K562 (cell line): ENCODE data around the gene ACBD3. TPM values are rescaled to one million over a fixed set of nuclear protein-coding genes. Genes with fewer than 3 reads are reported as not detected.

Source experiments
- CBFA2T2 ChIP-seq: fragments of 450-650 bp; conservative IDR thresholded peaks from 2 replicates; pipeline ENCODE4 v1.6.1; 2017; ENCODE audit warnings: mild to moderate bottlenecking
- MEIS2 ChIP-seq: fragments of 450-650 bp; IDR thresholded peaks from 2 replicates; pipeline ENCODE4 v1.6.1; 2014; ENCODE audit warnings: mild to moderate bottlenecking; ENCODE audit not compliant: partially characterized antibody
- NFRKB ChIP-seq: fragments of 450-650 bp; IDR thresholded peaks from 2 replicates; pipeline ENCODE4 v1.6.1; 2016; ENCODE audit warnings: low read depth
- POLR2B ChIP-seq: fragments of 450-650 bp; IDR thresholded peaks from 2 replicates; pipeline ENCODE4 v1.6.1; 2018; ENCODE audit warnings: low read depth; ENCODE audit not compliant: partially characterized antibody
- SAFB ChIP-seq: fragments of 200-400 bp; formaldehyde crosslinking; IDR thresholded peaks from 2 replicates; pipeline ENCODE4 v1.6.1; 2017; ENCODE audit warnings: low read depth, low read length, borderline replicate concordance
- TAF1 ChIP-seq: IDR thresholded peaks from 2 replicates; pipeline ENCODE4 v1.6.1; 2011; ENCODE audit warnings: mild to moderate bottlenecking, low read length, moderate library complexity; ENCODE audit not compliant: insufficient read depth, control insufficient read depth, severe bottlenecking; ENCODE audit errors: extremely low read depth
- YBX1 ChIP-seq: fragments of 450-650 bp; IDR thresholded peaks from 2 replicates; pipeline ENCODE4 v1.7.1; 2016; ENCODE audit warnings: mild to moderate bottlenecking
- ZFP30 ChIP-seq: fragments of 250-450 bp; sonication (Bioruptor Pico); IDR thresholded peaks from 2 replicates; pipeline ENCODE4 v1.8.0; 2022; ENCODE audit warnings: moderate library complexity, mild to moderate bottlenecking, inconsistent platforms, borderline replicate concordance
- ZNF274 ChIP-seq: IDR thresholded peaks from 2 replicates; pipeline ENCODE4 v1.6.1; 2011; ENCODE audit warnings: low read depth, mild to moderate bottlenecking, low read length, moderate library complexity, borderline replicate concordance
- ZNF668 ChIP-seq: fragments of 250-450 bp; sonication (Bioruptor Pico); IDR thresholded peaks from 2 replicates; pipeline ENCODE4 v1.8.0; 2022; ENCODE audit warnings: mild to moderate bottlenecking, inconsistent platforms
- ZNF766 ChIP-seq: fragments of 200-800 bp; sonication (Bioruptor generic); conservative IDR thresholded peaks from 2 replicates; pipeline ENCODE4 v1.6.1; 2016; ENCODE audit warnings: missing genetic modification characterization, missing compliant biosample characterization
- ZNF830 ChIP-seq: fragments of 250-450 bp; sonication (Bioruptor Pico); IDR thresholded peaks from 2 replicates; pipeline ENCODE4 v1.5.0; 2021; ENCODE audit warnings: mild to moderate bottlenecking
- polyA plus RNA-seq, 8 experiments: library from polyadenylated mRNA; depleted of rRNA in 4 of 8; stranded (reverse) in 5 of 8; unstranded in 3 of 8; fragments of >200 nt; fragmentation: Nextera tagmentation in 2 of 8; fragmentation: Illumina TruSeq in 1 of 8; extraction: Ambion mirVana in 2 of 8; extraction: Trizol in 1 of 8; gene quantifications; 2 replicates each; pipeline versions ENCODE4 v1.2.1 to v1.2.3, GENCODE V29; 2011 to 2014; ENCODE audit warnings: inconsistent platforms in 1 of 8, missing spikeins in 1 of 8
- total RNA-seq, 7 experiments: library from RNA; depleted of rRNA in 6 of 7; stranded (reverse); fragments of >200 nt in 6 of 7; fragmentation: Illumina TruSeq in 2 of 7; extraction: Trizol in 2 of 7; gene quantifications; 2 replicates each; pipeline versions ENCODE4 v1.2.1 to v1.2.3, GENCODE V29; 2011 to 2021; ENCODE audit warnings: low replicate concordance in 1 of 7
- TF ChIP-seq, protein P1 (sequence below), 2 experiments: fragments of 250-450 bp in 1 of 2; fragments of 450-650 bp in 1 of 2; sonication (Bioruptor Pico) in 1 of 2; IDR thresholded peaks; 2 replicates each; pipeline versions ENCODE4 v1.6.1 to v1.8.0; 2016 to 2021; ENCODE audit warnings: mild to moderate bottlenecking in 2 of 2, moderate library complexity in 2 of 2, missing compliant biosample characterization in 1 of 2, missing genetic modification characterization in 1 of 2
- TF ChIP-seq, protein P2 (sequence below): sonication (generic); formaldehyde crosslinking; IDR thresholded peaks from 2 replicates; pipeline ENCODE4 v1.8.0; 2022; ENCODE audit warnings: mild to moderate bottlenecking, missing genetic modification reagents
- TF ChIP-seq, protein P3 (sequence below): fragments of 200-800 bp; sonication (Bioruptor generic); IDR thresholded peaks from 2 replicates; pipeline ENCODE4 v1.6.1; 2016; ENCODE audit warnings: missing genetic modification characterization, missing compliant biosample characterization
- TF ChIP-seq, protein P4 (sequence below): fragments of 250-450 bp; sonication (Bioruptor Pico); IDR thresholded peaks from 2 replicates; pipeline ENCODE4 v1.4.0; 2020; ENCODE audit warnings: mild to moderate bottlenecking
- TF ChIP-seq, protein P5 (sequence below), 2 experiments: fragments of 200-800 bp in 1 of 2; sonication (Bioruptor generic) in 1 of 2; sonication (generic) in 1 of 2; formaldehyde crosslinking in 1 of 2; IDR thresholded peaks in 1 of 2; conservative IDR thresholded peaks in 1 of 2; 2 replicates each; pipeline versions ENCODE4 v1.5.0 to v1.6.1; 2016 to 2020; ENCODE audit warnings: missing compliant biosample characterization in 1 of 2, missing genetic modification characterization in 1 of 2, missing genetic modification reagents in 1 of 2

Gene ACBD3
- total and polyA plus RNA-seq, 9 of the 15 experiments (the other 6 are each of a cell fraction or from before 2014, with no cell fraction given), result 11.1 to 36.7 (median 26.9) TPM

DNA sequence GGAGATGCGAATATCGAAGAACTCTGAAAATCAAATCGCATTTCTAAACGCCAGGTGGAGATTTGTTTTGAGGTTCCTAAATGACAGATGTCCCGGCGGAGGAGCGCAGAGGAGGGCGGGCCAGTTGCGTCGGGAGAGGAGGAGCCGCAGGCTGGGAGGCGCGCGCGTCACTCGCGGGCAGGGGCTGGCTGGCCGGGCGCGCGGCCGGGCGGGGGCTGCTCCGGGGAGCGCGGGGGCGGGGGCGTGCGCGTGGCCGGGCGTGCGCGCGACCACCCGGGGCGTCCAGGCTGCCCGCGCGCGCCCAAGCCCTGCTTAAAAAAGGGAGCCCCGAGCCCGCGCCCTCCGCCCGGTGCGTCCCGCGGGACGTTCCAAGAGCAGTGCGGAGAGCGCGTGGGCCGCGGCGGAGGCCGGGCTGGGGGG, 76.7 kb downstream of the ACBD3 start (continued):
- peak; percentile 74 for TF ChIP-seq MEIS2
- no peak for TF ChIP-seq POLR2B
- no peak for TF ChIP-seq ZNF668 (CRISPR knock-in tag)
- TF ChIP-seq, protein P1, sequence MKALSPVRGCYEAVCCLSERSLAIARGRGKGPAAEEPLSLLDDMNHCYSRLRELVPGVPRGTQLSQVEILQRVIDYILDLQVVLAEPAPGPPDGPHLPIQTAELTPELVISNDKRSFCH (CRISPR knock-in tag; IDR thresholded peaks at IDR 0.05), result no peak
- TF ChIP-seq, protein P1 (tag; IDR thresholded peaks at IDR 0.05), result no peak
- TF ChIP-seq, protein P2, sequence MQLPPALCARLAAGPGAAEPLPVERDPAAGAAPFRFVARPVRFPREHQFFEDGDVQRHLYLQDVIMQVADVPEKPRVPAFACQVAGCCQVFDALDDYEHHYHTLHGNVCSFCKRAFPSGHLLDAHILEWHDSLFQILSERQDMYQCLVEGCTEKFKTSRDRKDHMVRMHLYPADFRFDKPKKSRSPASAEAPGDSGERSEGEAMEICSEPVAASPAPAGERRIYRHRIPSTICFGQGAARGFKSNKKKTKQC (CRISPR knock-in tag), result no peak
- peak; percentile 7 for TF ChIP-seq TAF1
- TF ChIP-seq, protein P3, sequence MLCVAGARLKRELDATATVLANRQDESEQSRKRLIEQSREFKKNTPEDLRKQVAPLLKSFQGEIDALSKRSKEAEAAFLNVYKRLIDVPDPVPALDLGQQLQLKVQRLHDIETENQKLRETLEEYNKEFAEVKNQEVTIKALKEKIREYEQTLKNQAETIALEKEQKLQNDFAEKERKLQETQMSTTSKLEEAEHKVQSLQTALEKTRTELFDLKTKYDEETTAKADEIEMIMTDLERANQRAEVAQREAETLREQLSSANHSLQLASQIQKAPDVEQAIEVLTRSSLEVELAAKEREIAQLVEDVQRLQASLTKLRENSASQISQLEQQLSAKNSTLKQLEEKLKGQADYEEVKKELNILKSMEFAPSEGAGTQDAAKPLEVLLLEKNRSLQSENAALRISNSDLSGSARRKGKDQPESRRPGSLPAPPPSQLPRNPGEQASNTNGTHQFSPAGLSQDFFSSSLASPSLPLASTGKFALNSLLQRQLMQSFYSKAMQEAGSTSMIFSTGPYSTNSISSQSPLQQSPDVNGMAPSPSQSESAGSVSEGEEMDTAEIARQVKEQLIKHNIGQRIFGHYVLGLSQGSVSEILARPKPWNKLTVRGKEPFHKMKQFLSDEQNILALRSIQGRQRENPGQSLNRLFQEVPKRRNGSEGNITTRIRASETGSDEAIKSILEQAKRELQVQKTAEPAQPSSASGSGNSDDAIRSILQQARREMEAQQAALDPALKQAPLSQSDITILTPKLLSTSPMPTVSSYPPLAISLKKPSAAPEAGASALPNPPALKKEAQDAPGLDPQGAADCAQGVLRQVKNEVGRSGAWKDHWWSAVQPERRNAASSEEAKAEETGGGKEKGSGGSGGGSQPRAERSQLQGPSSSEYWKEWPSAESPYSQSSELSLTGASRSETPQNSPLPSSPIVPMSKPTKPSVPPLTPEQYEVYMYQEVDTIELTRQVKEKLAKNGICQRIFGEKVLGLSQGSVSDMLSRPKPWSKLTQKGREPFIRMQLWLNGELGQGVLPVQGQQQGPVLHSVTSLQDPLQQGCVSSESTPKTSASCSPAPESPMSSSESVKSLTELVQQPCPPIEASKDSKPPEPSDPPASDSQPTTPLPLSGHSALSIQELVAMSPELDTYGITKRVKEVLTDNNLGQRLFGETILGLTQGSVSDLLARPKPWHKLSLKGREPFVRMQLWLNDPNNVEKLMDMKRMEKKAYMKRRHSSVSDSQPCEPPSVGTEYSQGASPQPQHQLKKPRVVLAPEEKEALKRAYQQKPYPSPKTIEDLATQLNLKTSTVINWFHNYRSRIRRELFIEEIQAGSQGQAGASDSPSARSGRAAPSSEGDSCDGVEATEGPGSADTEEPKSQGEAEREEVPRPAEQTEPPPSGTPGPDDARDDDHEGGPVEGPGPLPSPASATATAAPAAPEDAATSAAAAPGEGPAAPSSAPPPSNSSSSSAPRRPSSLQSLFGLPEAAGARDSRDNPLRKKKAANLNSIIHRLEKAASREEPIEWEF, result 0 out of 2 replicates have a peak, but pooled peaks have one; percentile 53
- TF ChIP-seq, protein P4, sequence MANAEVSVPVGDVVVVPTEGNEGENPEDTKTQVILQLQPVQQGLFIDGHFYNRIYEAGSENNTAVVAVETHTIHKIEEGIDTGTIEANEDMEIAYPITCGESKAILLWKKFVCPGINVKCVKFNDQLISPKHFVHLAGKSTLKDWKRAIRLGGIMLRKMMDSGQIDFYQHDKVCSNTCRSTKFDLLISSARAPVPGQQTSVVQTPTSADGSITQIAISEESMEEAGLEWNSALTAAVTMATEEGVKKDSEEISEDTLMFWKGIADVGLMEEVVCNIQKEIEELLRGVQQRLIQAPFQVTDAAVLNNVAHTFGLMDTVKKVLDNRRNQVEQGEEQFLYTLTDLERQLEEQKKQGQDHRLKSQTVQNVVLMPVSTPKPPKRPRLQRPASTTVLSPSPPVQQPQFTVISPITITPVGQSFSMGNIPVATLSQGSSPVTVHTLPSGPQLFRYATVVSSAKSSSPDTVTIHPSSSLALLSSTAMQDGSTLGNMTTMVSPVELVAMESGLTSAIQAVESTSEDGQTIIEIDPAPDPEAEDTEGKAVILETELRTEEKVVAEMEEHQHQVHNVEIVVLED (CRISPR knock-in tag), result peak; percentile 55; the same call in 1 of the 2 replicates
- no peak for TF ChIP-seq ZFP30
- no peak for TF ChIP-seq SAFB
- TF ChIP-seq, protein P5, sequence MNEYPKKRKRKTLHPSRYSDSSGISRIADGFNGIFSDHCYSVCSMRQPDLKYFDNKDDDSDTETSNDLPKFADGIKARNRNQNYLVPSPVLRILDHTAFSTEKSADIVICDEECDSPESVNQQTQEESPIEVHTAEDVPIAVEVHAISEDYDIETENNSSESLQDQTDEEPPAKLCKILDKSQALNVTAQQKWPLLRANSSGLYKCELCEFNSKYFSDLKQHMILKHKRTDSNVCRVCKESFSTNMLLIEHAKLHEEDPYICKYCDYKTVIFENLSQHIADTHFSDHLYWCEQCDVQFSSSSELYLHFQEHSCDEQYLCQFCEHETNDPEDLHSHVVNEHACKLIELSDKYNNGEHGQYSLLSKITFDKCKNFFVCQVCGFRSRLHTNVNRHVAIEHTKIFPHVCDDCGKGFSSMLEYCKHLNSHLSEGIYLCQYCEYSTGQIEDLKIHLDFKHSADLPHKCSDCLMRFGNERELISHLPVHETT (CRISPR knock-in tag; conservative IDR thresholded peaks at IDR 0.05 in 1 of 2, IDR thresholded peaks at IDR 0.05 in 1 of 2), result peak in 1 of 2 experiments; percentile 51; a peak in 1 of 4 replicates
- no peak for TF ChIP-seq ZNF274
- TF ChIP-seq ZNF766 (CRISPR knock-in tag), result peak; percentile 96
- no peak for TF ChIP-seq CBFA2T2
- no peak for TF ChIP-seq ZNF830 (CRISPR knock-in tag)
- TF ChIP-seq YBX1, result no peak
- TF ChIP-seq NFRKB, result no peak
